ENCODE results near the gene EHBP1. TPM values are rescaled to one million over a fixed set of nuclear protein-coding genes. Genes with fewer than 3 reads are reported as not detected.

The EHBP1 gene
- total and polyA plus RNA-seq, 7 experiments from 2014 or later: 12.3 to 31.5 (median 27.7) TPM

GRCh38 chr2:63044362-63045327 lies 339.1 kb downstream of the EHBP1 start:
- Mint-ChIP-seq H3K27ac (no peak overlapping the region), H3K4me3 (no peak overlapping the region), H3K27me3 (peaks cover 43 to 59% (median 52%) of the 10 kb centered on the region in 5 donors), H3K36me3 (peaks cover 2 to 43% (median 32%) of the 10 kb centered on the region in 5 donors), H3K9me3 (peaks cover 0 to 11% (median 0%) of the 10 kb centered on the region in 11 donors), H3K4me1 (peaks cover 12 to 43% (median 29%) of the 10 kb centered on the region in 7 donors)
- H3K9me3 ChIP-seq (ENCODE audit: control insufficient read depth in 2 of 3, low read length in 3 of 3): no peaks in the 10 kb centered on the region
- no peaks in the 10 kb centered on the region for H3K36me3 ChIP-seq (ENCODE audit: control insufficient read depth in 2 of 3, insufficient read depth in 3 of 3, low read length in 3 of 3)
- H3K27ac ChIP-seq (ENCODE audit: low read depth, low read length): no peak overlapping the region
- DNase-seq (no peak), ATAC-seq (no peak)
- peaks cover 5 to 6% of the 10 kb centered on the region in 2 donors for H3K27me3 ChIP-seq (ENCODE audit: control insufficient read depth in 2 of 2, insufficient read depth in 2 of 2, low read length in 2 of 2)
- intact Hi-C loops (cut with micrococcal nuclease): no loop called here
- CTCF ChIA-PET: no interaction called here
- no peak overlapping the region for H3K4me3 ChIP-seq (ENCODE audit: low read length)
- peaks cover 16 to 24% of the 10 kb centered on the region in 2 donors for H3K4me1 ChIP-seq (ENCODE audit: control insufficient read depth in 2 of 2, insufficient read depth in 2 of 2, low read length in 2 of 2)
- POLR2A ChIA-PET: no interaction called here

DNA sequence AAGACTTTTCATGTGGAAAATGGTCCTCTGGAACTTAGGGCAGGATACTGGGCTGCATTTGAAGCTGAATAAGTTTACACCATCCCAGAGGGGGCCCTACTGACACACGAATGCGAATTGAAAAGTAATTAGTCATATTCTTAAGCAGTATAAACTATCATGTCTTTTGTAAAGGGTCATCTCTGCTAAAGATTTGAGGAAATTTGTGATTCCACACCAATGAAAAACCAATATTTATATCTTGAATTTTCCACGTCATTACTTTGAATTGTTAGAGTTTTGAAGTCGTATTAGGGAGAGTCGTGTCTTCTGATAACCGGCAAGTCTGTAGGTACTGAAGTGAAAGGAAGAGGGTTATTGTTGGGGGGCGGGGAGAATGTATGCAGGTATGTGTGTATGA lies 341.0 kb downstream of the EHBP1 start:
- H3K9me3 Mint-ChIP-seq: peaks cover 0 to 11% (median 0%) of the 10 kb centered on the region in 11 donors
- no peak overlapping the region for H3K27ac Mint-ChIP-seq
- no peaks in the 10 kb centered on the region for H3K9me3 ChIP-seq (ENCODE audit: control insufficient read depth in 2 of 3, low read length in 3 of 3)
- peaks cover 54 to 71% (median 62%) of the 10 kb centered on the region in 5 donors for H3K27me3 Mint-ChIP-seq
- DNase-seq: no peak
- ChIA-PET POLR2A (no interaction called here), CTCF (no interaction called here)
- H3K4me1 ChIP-seq (ENCODE audit: control insufficient read depth in 2 of 2, insufficient read depth in 2 of 2, low read length in 2 of 2): peaks cover 23 to 26% of the 10 kb centered on the region in 2 donors
- no peak for ATAC-seq
- H3K4me1 Mint-ChIP-seq: peaks cover 19 to 54% (median 39%) of the 10 kb centered on the region in 7 donors
- peaks cover 5 to 6% of the 10 kb centered on the region in 2 donors for H3K27me3 ChIP-seq (ENCODE audit: control insufficient read depth in 2 of 2, insufficient read depth in 2 of 2, low read length in 2 of 2)
- intact Hi-C loops (cut with micrococcal nuclease): no loop called here
- H3K4me3 ChIP-seq (ENCODE audit: low read length): no peak overlapping the region
- H3K36me3 Mint-ChIP-seq: peaks cover 3 to 38% (median 32%) of the 10 kb centered on the region in 5 donors
- H3K27ac ChIP-seq (ENCODE audit: low read depth, low read length): no peak overlapping the region
- H3K36me3 ChIP-seq (ENCODE audit: control insufficient read depth in 2 of 3, insufficient read depth in 3 of 3, low read length in 3 of 3): no peaks in the 10 kb centered on the region
- peak overlapping the region in 8 of 10 donors; percentile 16 to 74 (median 55) for H3K4me3 Mint-ChIP-seq

DNA sequence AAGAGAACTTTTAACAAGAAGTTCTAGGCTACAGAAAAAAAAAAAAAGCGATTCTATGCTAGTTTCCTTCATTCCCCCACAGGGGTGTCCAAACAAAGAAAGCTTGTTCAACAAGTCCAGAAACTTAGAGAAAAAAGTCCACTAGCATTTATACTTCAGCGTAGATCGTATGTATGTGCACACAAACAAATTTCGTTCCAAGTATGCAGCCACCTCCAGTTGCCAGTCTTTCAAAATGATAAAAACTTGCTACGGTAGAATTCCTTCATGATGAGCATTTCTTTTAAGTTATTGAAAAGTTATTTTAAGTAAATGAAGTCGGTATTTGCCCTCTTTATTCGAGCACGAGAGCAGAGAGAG lies 341.4 kb downstream of the EHBP1 start:
- intact Hi-C loops (cut with micrococcal nuclease): no loop called here
- Mint-ChIP-seq H3K36me3 (peaks cover 3 to 36% (median 32%) of the 10 kb centered on the region in 5 donors), H3K27ac (no peak overlapping the region), H3K27me3 (peaks cover 54 to 72% (median 62%) of the 10 kb centered on the region in 5 donors), H3K4me1 (peaks cover 19 to 54% (median 40%) of the 10 kb centered on the region in 7 donors), H3K4me3 (peak overlapping the region in 9 of 10 donors; percentile 16 to 74 (median 57)), H3K9me3 (peaks cover 0 to 11% (median 0%) of the 10 kb centered on the region in 11 donors)
- Histone ChIP-seq H3K36me3 (ENCODE audit: control insufficient read depth in 2 of 3, insufficient read depth in 3 of 3, low read length in 3 of 3) (no peaks in the 10 kb centered on the region), H3K9me3 (ENCODE audit: control insufficient read depth in 2 of 3, low read length in 3 of 3) (no peaks in the 10 kb centered on the region), H3K27me3 (ENCODE audit: control insufficient read depth in 2 of 2, insufficient read depth in 2 of 2, low read length in 2 of 2) (peaks cover 5 to 6% of the 10 kb centered on the region in 2 donors), H3K4me1 (ENCODE audit: control insufficient read depth in 2 of 2, insufficient read depth in 2 of 2, low read length in 2 of 2) (peaks cover 23 to 26% of the 10 kb centered on the region in 2 donors), H3K4me3 (ENCODE audit: low read length) (no peak overlapping the region), H3K27ac (ENCODE audit: low read depth, low read length) (no peak overlapping the region)
- ATAC-seq (no peak), DNase-seq (no peak)
- ChIA-PET CTCF (no interaction called here), POLR2A (no interaction called here)

- ChIA-PET POLR2A (no interaction called here), CTCF (no interaction called here)
- H3K27me3 Mint-ChIP-seq: peaks cover 61 to 79% (median 68%) of the 10 kb centered on the region in 5 donors
- Histone ChIP-seq H3K4me3 (ENCODE audit: low read length) (no peak overlapping the region), H3K27ac (ENCODE audit: low read depth, low read length) (no peak overlapping the region), H3K4me1 (ENCODE audit: control insufficient read depth in 2 of 2, insufficient read depth in 2 of 2, low read length in 2 of 2) (peaks cover 23 to 26% of the 10 kb centered on the region in 2 donors), H3K27me3 (ENCODE audit: control insufficient read depth in 2 of 2, insufficient read depth in 2 of 2, low read length in 2 of 2) (peaks cover 5 to 7% of the 10 kb centered on the region in 2 donors), H3K36me3 (ENCODE audit: control insufficient read depth in 2 of 3, insufficient read depth in 3 of 3, low read length in 3 of 3) (no peaks in the 10 kb centered on the region), H3K9me3 (ENCODE audit: control insufficient read depth in 2 of 3, low read length in 3 of 3) (no peaks in the 10 kb centered on the region)
- peak overlapping the region; percentile 18 to 82 (median 62) for H3K4me3 Mint-ChIP-seq
- peaks cover 25 to 61% (median 46%) of the 10 kb centered on the region in 7 donors for H3K4me1 Mint-ChIP-seq
- peak overlapping the region in 1 of 9 donors; percentile 34 for H3K27ac Mint-ChIP-seq
- intact Hi-C loops (cut with micrococcal nuclease): loop anchor here in 1 of 2 donors (1.0 kb wide), 1 partner anchor 12 kb away; no protein-coding TSS in a partner anchor
- peak in 1 of 9 donors; percentile 39 for DNase-seq
- peaks cover 0 to 11% (median 0%) of the 10 kb centered on the region in 11 donors for H3K9me3 Mint-ChIP-seq
- peaks cover 3 to 36% (median 32%) of the 10 kb centered on the region in 5 donors for H3K36me3 Mint-ChIP-seq
- peak; percentile 24 for ATAC-seq
Observed at GRCh38 chr2:63047321-63048279, 342.1 kb downstream of the EHBP1 start.

DNA sequence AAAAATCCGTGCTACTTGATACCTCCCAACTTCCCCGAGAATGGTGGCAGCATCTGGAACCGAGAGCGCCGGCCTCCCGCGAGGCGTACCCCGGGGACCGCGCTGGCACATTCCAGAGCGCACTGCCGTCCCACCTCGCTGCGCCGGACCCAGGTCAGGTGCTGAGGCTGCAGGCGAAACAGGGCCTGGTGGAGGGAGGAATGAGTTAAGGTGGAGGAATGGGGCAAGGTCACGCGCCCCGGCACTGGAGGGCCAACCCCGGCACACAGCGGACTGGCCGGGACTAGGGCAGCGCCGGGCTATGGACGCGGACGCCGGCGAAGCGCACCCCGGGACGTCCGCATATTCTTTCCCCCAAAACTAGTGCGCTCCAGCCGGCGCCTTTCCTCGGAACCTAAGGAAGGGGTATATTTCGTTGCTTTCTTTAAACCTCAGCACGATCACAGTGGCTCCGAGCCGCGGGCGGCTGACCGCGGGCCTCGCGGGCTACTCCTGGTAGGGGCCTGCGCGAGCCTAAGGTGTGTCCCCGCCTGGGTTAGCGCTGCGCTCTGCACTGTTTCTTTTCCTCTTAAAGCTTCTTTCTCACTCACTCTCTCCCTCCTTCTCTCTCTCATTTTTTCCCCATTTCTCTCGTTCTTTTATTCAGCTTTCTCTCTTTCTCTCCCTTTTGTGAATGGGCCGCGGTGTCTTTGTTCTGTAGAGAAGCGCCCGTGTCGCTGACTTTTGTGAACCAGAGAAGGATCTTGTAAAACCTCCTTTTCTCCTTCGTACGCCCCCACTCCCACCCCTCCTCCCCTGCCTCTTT lies 343.1 kb downstream of the EHBP1 start:
- POLR2A ChIA-PET: no interaction called here
- intact Hi-C loops (cut with micrococcal nuclease): loop anchor here in 1 of 2 donors (1.0 kb wide), 1 partner anchor 11 kb away; no protein-coding TSS in a partner anchor

More for the DNA sequence above, 343.1 kb downstream of the EHBP1 start:
- no peak overlapping the region for H3K4me3 ChIP-seq (ENCODE audit: low read length)
- peak overlapping the region; percentile 48 to 90 (median 82) for H3K4me3 Mint-ChIP-seq
- ATAC-seq: no peak
- H3K9me3 ChIP-seq (ENCODE audit: control insufficient read depth in 2 of 3, low read length in 3 of 3): no peaks in the 10 kb centered on the region
- H3K4me1 Mint-ChIP-seq: peaks cover 30 to 69% (median 53%) of the 10 kb centered on the region in 7 donors
- CTCF ChIA-PET: no interaction called here
- peak in 1 of 9 donors; percentile 29 for DNase-seq
- H3K27me3 ChIP-seq (ENCODE audit: control insufficient read depth in 2 of 2, insufficient read depth in 2 of 2, low read length in 2 of 2): peaks cover 5 to 16% of the 10 kb centered on the region in 2 donors
- peaks cover 3 to 33% (median 29%) of the 10 kb centered on the region in 5 donors for H3K36me3 Mint-ChIP-seq
- peak overlapping the region in 2 of 9 donors; percentile 34 to 52 for H3K27ac Mint-ChIP-seq
- peaks cover 65 to 83% (median 75%) of the 10 kb centered on the region in 5 donors for H3K27me3 Mint-ChIP-seq
- no peaks in the 10 kb centered on the region for H3K36me3 ChIP-seq (ENCODE audit: control insufficient read depth in 2 of 3, insufficient read depth in 3 of 3, low read length in 3 of 3)
- peaks cover 26 to 27% of the 10 kb centered on the region in 2 donors for H3K4me1 ChIP-seq (ENCODE audit: control insufficient read depth in 2 of 2, insufficient read depth in 2 of 2, low read length in 2 of 2)
- H3K27ac ChIP-seq (ENCODE audit: low read depth, low read length): no peak overlapping the region
- H3K9me3 Mint-ChIP-seq: peaks cover 0 to 11% (median 0%) of the 10 kb centered on the region in 11 donors

Measured in naive thymus-derived CD4-positive, alpha-beta T cell (primary cell).